ENCODE data around the gene ACAP2. TPM values are rescaled to one million over a fixed set of nuclear protein-coding genes. Genes with fewer than 3 reads are reported as not detected.

The ACAP2 gene
- total RNA-seq, 2 experiments from 2014 or later: 35.3 to 36.3 TPM

GRCh38 chr3:195447201-195447600 lies 4.4 kb upstream of the ACAP2 start:
- CTCF ChIA-PET: interaction anchor here (0.7 kb wide), 1 partner anchor 40 kb away, joined by 3 read pairs; no protein-coding TSS in a partner anchor
- POLR2A ChIA-PET: interaction anchor here (0.6 kb wide), 1 partner anchor 425 kb away, joined by 3 read pairs; no protein-coding TSS in a partner anchor

GRCh38 chr3:195446359-195446758 lies 3.5 kb upstream of the ACAP2 start:
- ChIA-PET CTCF (no interaction called here), POLR2A (no interaction called here)

GRCh38 chr3:195445885-195446284 lies 3.1 kb upstream of the ACAP2 start:
- ChIA-PET POLR2A (no interaction called here), CTCF (interaction anchor here (1.3 kb wide), 1 partner anchor 175 kb away, joined by 3 read pairs; the partner anchor contains the start of gene XXYLT1)

- CTCF ChIA-PET: interaction anchor here (1.4 to 3.0 kb wide), 2 partner anchors 32 to 172 kb away, joined by 4 to 16 read pairs; partner anchors contain the start of gene XXYLT1
- POLR2A ChIA-PET: interaction anchor here (0.6 to 2.5 kb wide), 2 partner anchors 79 to 172 kb away, joined by 3 to 10 read pairs; partner anchors contain the start of gene XXYLT1
Measured at GRCh38 chr3:195443391-195443989, 670 bp upstream of the ACAP2 start.

GRCh38 chr3:195441992-195442572 lies 738 bp downstream of the ACAP2 start:
- POLR2A ChIA-PET: interaction anchor here (0.6 to 2.5 kb wide), 2 partner anchors 34 to 171 kb away, joined by 9 to 10 read pairs; partner anchors contain the start of gene XXYLT1

GRCh38 chr3:195441476-195441991 lies 1.3 kb downstream of the ACAP2 start:
- POLR2A ChIA-PET: interaction anchor here (0.6 to 2.5 kb wide), 2 partner anchors 34 to 170 kb away, joined by 9 to 10 read pairs; partner anchors contain the start of gene XXYLT1
- CTCF ChIA-PET: interaction anchor here (1.5 to 3.0 kb wide), 2 partner anchors 170 to 171 kb away, joined by 8 to 16 read pairs; partner anchors contain the start of gene XXYLT1

More at GRCh38 chr3:195441992-195442572, 738 bp downstream of the ACAP2 start:
- CTCF ChIA-PET: interaction anchor here (3.0 kb wide), 1 partner anchor 171 kb away, joined by 16 read pairs; the partner anchor contains the start of gene XXYLT1

- ChIA-PET POLR2A (no interaction called here), CTCF (interaction anchor here (1.5 kb wide), 1 partner anchor 170 kb away, joined by 8 read pairs; the partner anchor contains the start of gene XXYLT1)
Measured at GRCh38 chr3:195441051-195441450, 1.8 kb downstream of the ACAP2 start.

GRCh38 chr3:195440379-195440778 lies 2.4 kb downstream of the ACAP2 start:
- CTCF ChIA-PET: interaction anchor here (1.5 kb wide), 1 partner anchor 170 kb away, joined by 8 read pairs; the partner anchor contains the start of gene XXYLT1
- POLR2A ChIA-PET: no interaction called here

- POLR2A ChIA-PET: no interaction called here
- CTCF ChIA-PET: no interaction called here
Measured at GRCh38 chr3:195438371-195438770, 4.4 kb downstream of the ACAP2 start.

GRCh38 chr3:195425849-195426248 lies 17.0 kb downstream of the ACAP2 start:
- POLR2A ChIA-PET: no interaction called here
- CTCF ChIA-PET: no interaction called here

- CTCF ChIA-PET: no interaction called here
- POLR2A ChIA-PET: no interaction called here
Measured at GRCh38 chr3:195423818-195424217, 19.0 kb downstream of the ACAP2 start.

- CTCF ChIA-PET: no interaction called here
- POLR2A ChIA-PET: no interaction called here
Measured at GRCh38 chr3:195421400-195421799, 21.4 kb downstream of the ACAP2 start.

GRCh38 chr3:195416795-195417194 lies 26.0 kb downstream of the ACAP2 start:
- ChIA-PET POLR2A (no interaction called here), CTCF (no interaction called here)

GRCh38 chr3:195411836-195412235 lies 31.0 kb downstream of the ACAP2 start:
- ChIA-PET CTCF (interaction anchor here (1.6 kb wide), 1 partner anchor 31 kb away, joined by 4 read pairs; the partner anchor contains the start of gene ACAP2), POLR2A (no interaction called here)

GRCh38 chr3:195410546-195410945 lies 32.3 kb downstream of the ACAP2 start:
- ChIA-PET POLR2A (no interaction called here), CTCF (interaction anchor here (1.6 kb wide), 1 partner anchor 33 kb away, joined by 4 read pairs; the partner anchor contains the start of gene ACAP2)

- ChIA-PET CTCF (interaction anchor here (0.6 kb wide), 1 partner anchor 40 kb away, joined by 3 read pairs; no protein-coding TSS in a partner anchor), POLR2A (interaction anchor here (0.6 to 1.0 kb wide), 2 partner anchors 10 to 1025 kb away, joined by 3 to 5 read pairs; no protein-coding TSS in a partner anchor)
Measured at GRCh38 chr3:195407531-195408409, 35.0 kb downstream of the ACAP2 start.

- ChIA-PET CTCF (no interaction called here), POLR2A (no interaction called here)
Measured at GRCh38 chr3:195405651-195406050, 37.2 kb downstream of the ACAP2 start.

GRCh38 chr3:195403841-195404408 lies 38.9 kb downstream of the ACAP2 start:
- ChIA-PET POLR2A (no interaction called here), CTCF (no interaction called here)

GRCh38 chr3:195403244-195403643 lies 39.6 kb downstream of the ACAP2 start:
- POLR2A ChIA-PET: no interaction called here
- CTCF ChIA-PET: no interaction called here
